IPS-18c (cell line): ENCODE results near the gene LRTM2.

ENCODE experiments used
- H3K4me3 ChIP-seq: 2 replicates; pipeline ENCODE4 v1.7.0; 2013; ENCODE audit warnings: low read depth, mild to moderate bottlenecking, low read length, moderate library complexity; ENCODE audit not compliant: insufficient read depth
- H3K9me3 ChIP-seq: one replicate; pipeline ENCODE4 v1.6.1; 2013; ENCODE audit warnings: mild to moderate bottlenecking, low read length, moderate library complexity; ENCODE audit not compliant: control insufficient read depth, insufficient read depth

Gene LRTM2

GRCh38 chr12:1834186-1834925 lies 14.0 kb downstream of the LRTM2 start:
- H3K4me3 ChIP-seq, result no peak overlapping the region
- H3K9me3 ChIP-seq, result no peaks in the 10 kb centered on the region

- Histone ChIP-seq H3K9me3 (no peaks in the 10 kb centered on the region), H3K4me3 (no peak overlapping the region)
These were observed 15.1 kb downstream of the LRTM2 start for GRCh38 chr12:1835211-1836131.

- H3K9me3 ChIP-seq, result no peaks in the 10 kb centered on the region
These were observed 16.0 kb downstream of the LRTM2 start for GRCh38 chr12:1836241-1836803.

GRCh38 chr12:1836854-1837421 lies 16.6 kb downstream of the LRTM2 start:
- H3K9me3 ChIP-seq, result no peaks in the 10 kb centered on the region

More at GRCh38 chr12:1836241-1836803, 16.0 kb downstream of the LRTM2 start:
- no peak overlapping the region for H3K4me3 ChIP-seq

GRCh38 chr12:1837541-1838204 lies 17.3 kb downstream of the LRTM2 start:
- Histone ChIP-seq H3K4me3 (no peak overlapping the region), H3K9me3 (no peaks in the 10 kb centered on the region)

More at GRCh38 chr12:1836854-1837421, 16.6 kb downstream of the LRTM2 start:
- no peak overlapping the region for H3K4me3 ChIP-seq

GRCh38 chr12:1838205-1838993 lies 18.0 kb downstream of the LRTM2 start:
- Histone ChIP-seq H3K9me3 (no peaks in the 10 kb centered on the region), H3K4me3 (no peak overlapping the region)

GRCh38 chr12:1838994-1839365 lies 18.6 kb downstream of the LRTM2 start:
- no peaks in the 10 kb centered on the region for H3K9me3 ChIP-seq

GRCh38 chr12:1839464-1839863 lies 19.1 kb downstream of the LRTM2 start:
- H3K9me3 ChIP-seq, result no peaks in the 10 kb centered on the region
- H3K4me3 ChIP-seq, result no peak overlapping the region

More at GRCh38 chr12:1838994-1839365, 18.6 kb downstream of the LRTM2 start:
- H3K4me3 ChIP-seq, result no peak overlapping the region

- H3K9me3 ChIP-seq, result no peaks in the 10 kb centered on the region
- H3K4me3 ChIP-seq, result no peak overlapping the region
These were observed 19.9 kb downstream of the LRTM2 start for GRCh38 chr12:1839956-1840951.

GRCh38 chr12:1840981-1841425 lies 20.6 kb downstream of the LRTM2 start:
- Histone ChIP-seq H3K9me3 (no peaks in the 10 kb centered on the region), H3K4me3 (no peak overlapping the region)

- H3K9me3 ChIP-seq, result no peaks in the 10 kb centered on the region
- H3K4me3 ChIP-seq, result no peak overlapping the region
These were observed 21.3 kb downstream of the LRTM2 start for GRCh38 chr12:1841586-1842182.

GRCh38 chr12:1842183-1842904 lies 22.0 kb downstream of the LRTM2 start:
- Histone ChIP-seq H3K4me3 (no peak overlapping the region), H3K9me3 (peaks cover 2% of the 10 kb centered on the region)

- peaks cover 2% of the 10 kb centered on the region for H3K9me3 ChIP-seq
- no peak overlapping the region for H3K4me3 ChIP-seq
These were observed 22.7 kb downstream of the LRTM2 start for GRCh38 chr12:1842905-1843640.

GRCh38 chr12:1843641-1844005 lies 23.3 kb downstream of the LRTM2 start:
- H3K4me3 ChIP-seq, result no peak overlapping the region
- H3K9me3 ChIP-seq, result peaks cover 2% of the 10 kb centered on the region
